ACC112 (cell line): Measurements from ENCODE around the gene PARD3B.

Experiments used
- H2AFZ ChIP-seq: fragments of 200-600 bp; sonication (generic); one replicate; pipeline ENCODE4 v1.6.0; 2017; ENCODE audit warnings: antibody characterized with exemption, low read length; ENCODE audit not compliant: unreplicated experiment
- H3K27ac ChIP-seq: fragments of 200-600 bp; sonication (generic); 2 replicates; pipeline ENCODE4 v1.5.1; 2014; ENCODE audit warnings: low read depth, mild to moderate bottlenecking, antibody characterized with exemption, low read length, moderate library complexity
- H3K27me3 ChIP-seq: fragments of 200-600 bp; sonication (generic); 2 replicates; pipeline ENCODE4 v1.6.1; 2014; ENCODE audit warnings: mild to moderate bottlenecking, antibody characterized with exemption, low read length, moderate library complexity, mixed read lengths; ENCODE audit not compliant: insufficient read depth
- H3K36me3 ChIP-seq: fragments of 200-600 bp; sonication (generic); 2 replicates; pipeline ENCODE4 v1.6.1; 2016; ENCODE audit warnings: mild to moderate bottlenecking, antibody characterized with exemption, low read length, moderate library complexity, mixed read lengths; ENCODE audit not compliant: insufficient read depth
- H3K4me1 ChIP-seq: fragments of 200-600 bp; sonication (generic); one replicate; pipeline ENCODE4 v1.6.1; 2016; ENCODE audit warnings: low read length, mixed read lengths; ENCODE audit not compliant: insufficient read depth, unreplicated experiment, control insufficient read depth
- H3K4me3 ChIP-seq: fragments of 200-600 bp; sonication (generic); 2 replicates; pipeline ENCODE4 v1.5.1; 2014; ENCODE audit warnings: mild to moderate bottlenecking, low read depth, low read length
- H3K79me2 ChIP-seq: fragments of 200-600 bp; sonication (generic); one replicate; pipeline ENCODE4 v1.6.0; 2016; ENCODE audit warnings: low read length; ENCODE audit not compliant: control insufficient read depth, unreplicated experiment, insufficient read depth

The PARD3B gene

GRCh38 chr2:204988836-204989235, 443.6 kb downstream of the PARD3B start:
- no peaks in the 10 kb centered on the region for H3K27me3 ChIP-seq
- no peak overlapping the region for H3K4me3 ChIP-seq
- H3K36me3 ChIP-seq: no peaks in the 10 kb centered on the region
- no peak overlapping the region for H2AFZ ChIP-seq
- no peak overlapping the region for H3K27ac ChIP-seq
- no peaks in the 10 kb centered on the region for H3K4me1 ChIP-seq
- H3K79me2 ChIP-seq: no peaks in the 10 kb centered on the region

GRCh38 chr2:204989877-204990276, 444.6 kb downstream of the PARD3B start:
- H3K27ac ChIP-seq: no peak overlapping the region
- H3K4me3 ChIP-seq: no peak overlapping the region
- H3K27me3 ChIP-seq: no peaks in the 10 kb centered on the region
- no peak overlapping the region for H2AFZ ChIP-seq
- no peaks in the 10 kb centered on the region for H3K36me3 ChIP-seq
- no peaks in the 10 kb centered on the region for H3K79me2 ChIP-seq
- no peaks in the 10 kb centered on the region for H3K4me1 ChIP-seq

GRCh38 chr2:205001300-205001966, 456.2 kb downstream of the PARD3B start:
- Histone ChIP-seq H3K27me3 (no peaks in the 10 kb centered on the region), H3K79me2 (no peaks in the 10 kb centered on the region), H3K36me3 (no peaks in the 10 kb centered on the region), H3K4me1 (no peaks in the 10 kb centered on the region), H3K4me3 (no peak overlapping the region), H3K27ac (no peak overlapping the region), H2AFZ (no peak overlapping the region)

- H3K27ac ChIP-seq: no peak overlapping the region
- no peaks in the 10 kb centered on the region for H3K79me2 ChIP-seq
- no peaks in the 10 kb centered on the region for H3K4me1 ChIP-seq
- H3K36me3 ChIP-seq: no peaks in the 10 kb centered on the region
- H2AFZ ChIP-seq: no peak overlapping the region
- H3K4me3 ChIP-seq: no peak overlapping the region
- no peaks in the 10 kb centered on the region for H3K27me3 ChIP-seq
These were observed 457.1 kb downstream of the PARD3B start for GRCh38 chr2:205002390-205002789.

- Histone ChIP-seq H2AFZ (no peak overlapping the region), H3K27ac (no peak overlapping the region), H3K4me3 (no peak overlapping the region)
These were observed 458.0 kb downstream of the PARD3B start for GRCh38 chr2:205003288-205003687.

GRCh38 chr2:205010196-205010595, 464.9 kb downstream of the PARD3B start:
- no peak overlapping the region for H2AFZ ChIP-seq
- H3K36me3 ChIP-seq: no peaks in the 10 kb centered on the region
- H3K27ac ChIP-seq: no peak overlapping the region
- no peaks in the 10 kb centered on the region for H3K27me3 ChIP-seq
- H3K4me1 ChIP-seq: no peaks in the 10 kb centered on the region
- H3K4me3 ChIP-seq: no peak overlapping the region
- no peaks in the 10 kb centered on the region for H3K79me2 ChIP-seq

More at GRCh38 chr2:205003288-205003687, 458.0 kb downstream of the PARD3B start:
- Histone ChIP-seq H3K4me1 (no peaks in the 10 kb centered on the region), H3K79me2 (no peaks in the 10 kb centered on the region), H3K36me3 (no peaks in the 10 kb centered on the region), H3K27me3 (no peaks in the 10 kb centered on the region)

GRCh38 chr2:205011031-205011430, 465.8 kb downstream of the PARD3B start:
- H3K27ac ChIP-seq: no peak overlapping the region
- no peak overlapping the region for H3K4me3 ChIP-seq
- H3K79me2 ChIP-seq: no peaks in the 10 kb centered on the region
- H3K27me3 ChIP-seq: no peaks in the 10 kb centered on the region
- H3K36me3 ChIP-seq: no peaks in the 10 kb centered on the region
- H3K4me1 ChIP-seq: no peaks in the 10 kb centered on the region
- H2AFZ ChIP-seq: no peak overlapping the region

GRCh38 chr2:205012961-205013360, 467.7 kb downstream of the PARD3B start:
- Histone ChIP-seq H2AFZ (no peak overlapping the region), H3K79me2 (no peaks in the 10 kb centered on the region), H3K4me3 (no peak overlapping the region), H3K36me3 (no peaks in the 10 kb centered on the region), H3K27ac (no peak overlapping the region), H3K27me3 (no peaks in the 10 kb centered on the region), H3K4me1 (no peaks in the 10 kb centered on the region)

GRCh38 chr2:205013586-205013985, 468.3 kb downstream of the PARD3B start:
- Histone ChIP-seq H3K27ac (no peak overlapping the region), H3K36me3 (no peaks in the 10 kb centered on the region), H3K4me3 (no peak overlapping the region), H3K27me3 (no peaks in the 10 kb centered on the region), H3K4me1 (no peaks in the 10 kb centered on the region), H3K79me2 (no peaks in the 10 kb centered on the region), H2AFZ (no peak overlapping the region)

- Histone ChIP-seq H3K79me2 (no peaks in the 10 kb centered on the region), H3K4me3 (no peak overlapping the region), H3K4me1 (no peaks in the 10 kb centered on the region), H3K36me3 (no peaks in the 10 kb centered on the region), H3K27ac (no peak overlapping the region), H3K27me3 (no peaks in the 10 kb centered on the region), H2AFZ (no peak overlapping the region)
These were observed 468.9 kb downstream of the PARD3B start for GRCh38 chr2:205014201-205014600.

- Histone ChIP-seq H2AFZ (no peak overlapping the region), H3K27me3 (no peaks in the 10 kb centered on the region), H3K27ac (no peak overlapping the region), H3K4me3 (no peak overlapping the region), H3K36me3 (no peaks in the 10 kb centered on the region), H3K79me2 (no peaks in the 10 kb centered on the region), H3K4me1 (no peaks in the 10 kb centered on the region)
These were observed 472.1 kb downstream of the PARD3B start for GRCh38 chr2:205017381-205017780.
